BLaER1 treated with 17β-estradiol and CSF1 and Interleukin-3, amounts not matched to agents 10 nM and 100 nM (cell line): ENCODE measurements around the gene TTC39A.
"Not testable (repeated sequence)": the region's sequence is repeated elsewhere in the genome, so short reads cannot be mapped to it uniquely, and the experiment has no call there.

Experiments
- H3K27ac ChIP-seq, 11 experiments: shearing (Covaris generic); formaldehyde crosslinking; 2 replicates each; pipeline ENCODE4 v1.8.1; 2022
- H3K27me3 ChIP-seq, 11 experiments: shearing (Covaris generic); formaldehyde crosslinking; 2 replicates each; pipeline ENCODE4 v1.8.1; 2022
- H3K36me3 ChIP-seq, 11 experiments: shearing (Covaris generic); formaldehyde crosslinking; 2 replicates each; pipeline ENCODE4 v1.8.1; 2022
- H3K4me1 ChIP-seq, 10 experiments: shearing (Covaris generic); formaldehyde crosslinking; 2 replicates each; pipeline ENCODE4 v1.8.1; 2022
- H3K4me2 ChIP-seq, 11 experiments: shearing (Covaris generic); formaldehyde crosslinking; 2 replicates each; pipeline ENCODE4 v1.8.1; 2022
- H3K4me3 ChIP-seq, 10 experiments: shearing (Covaris generic); formaldehyde crosslinking; 2 replicates each; pipeline ENCODE4 v1.8.1; 2022
- H3K9ac ChIP-seq, 11 experiments: shearing (Covaris generic); formaldehyde crosslinking; 2 replicates each; pipeline ENCODE4 v1.8.1; 2022
- H3K9me3 ChIP-seq, 11 experiments: shearing (Covaris generic); formaldehyde crosslinking; replicated peaks in 1 of 11; 2 replicates each; pipeline ENCODE4 v1.8.1; 2022
- H4K20me1 ChIP-seq, 11 experiments: shearing (Covaris generic); formaldehyde crosslinking; 2 replicates each; pipeline ENCODE4 v1.8.1; 2022
- Cebpa-rat ChIP-seq, 11 experiments: shearing (Covaris generic); IDR thresholded peaks; 2 replicates each; pipeline ENCODE4 v1.8.1; 2022

Gene TTC39A

GRCh38 chr1:51264451-51264850 is 65.9 kb downstream of the TTC39A start:
- peaks cover 0 to 5% (median 0%) of the 10 kb centered on the region in 11 experiments; a peak in 5 of 22 replicates for H3K36me3 ChIP-seq
- TF ChIP-seq Cebpa-rat (IDR thresholded peaks at IDR 0.05): no peak
- no peaks in the 10 kb centered on the region for H3K9me3 ChIP-seq
- H3K27ac ChIP-seq: peak overlapping the region in 9 of 11 experiments; percentile 32 to 97 (median 62); a peak in 15 of 22 replicates
- H3K27me3 ChIP-seq: no peaks in the 10 kb centered on the region
- peaks cover 0 to 99% (median 17%) of the 10 kb centered on the region in 11 experiments; a peak in 12 of 22 replicates for H4K20me1 ChIP-seq
- no peak overlapping the region; a peak in 1 of 20 replicates for H3K4me3 ChIP-seq
- peak overlapping the region; percentile 54 to 91 (median 82) for H3K4me2 ChIP-seq
- H3K9ac ChIP-seq: peak overlapping the region in 5 of 11 experiments; percentile 27 to 46 (median 30); a peak in 4 of 22 replicates
- H3K4me1 ChIP-seq: peaks cover 82 to 93% (median 89%) of the 10 kb centered on the region in 10 experiments

- no peak for TF ChIP-seq Cebpa-rat (IDR thresholded peaks at IDR 0.05)
- no peak overlapping the region for H3K9ac ChIP-seq
- H3K4me1 ChIP-seq: peaks cover 72 to 87% (median 79%) of the 10 kb centered on the region in 10 experiments
- H3K9me3 ChIP-seq: no peaks in the 10 kb centered on the region
- peak overlapping the region in 8 of 11 experiments; percentile 40 to 89 (median 46); a peak in 13 of 22 replicates for H3K27ac ChIP-seq
- H3K36me3 ChIP-seq: no peaks in the 10 kb centered on the region; a peak in 1 of 22 replicates
- peak overlapping the region; percentile 50 to 91 (median 75) for H3K4me2 ChIP-seq
- H3K27me3 ChIP-seq: no peaks in the 10 kb centered on the region
- H4K20me1 ChIP-seq: peaks cover 0 to 100% (median 28%) of the 10 kb centered on the region in 11 experiments; a peak in 14 of 22 replicates
- no peak overlapping the region for H3K4me3 ChIP-seq
Measured at GRCh38 chr1:51263147-51263877, 67.0 kb downstream of the TTC39A start.

- Histone ChIP-seq H3K9ac (no peak overlapping the region), H3K36me3 (peaks cover 0 to 33% (median 22%) of the 10 kb centered on the region in 11 experiments; a peak in 20 of 22 replicates), H3K27me3 (no peaks in the 10 kb centered on the region), H3K27ac (no peak overlapping the region), H4K20me1 (peaks cover 17 to 100% (median 95%) of the 10 kb centered on the region in 11 experiments; a peak in 20 of 22 replicates), H3K4me3 (no peak overlapping the region), H3K4me2 (no peak overlapping the region), H3K9me3 (peaks cover 0 to 9% (median 0%) of the 10 kb centered on the region in 11 experiments; a peak in 3 of 22 replicates), H3K4me1 (peaks cover under 1 to 25% (median 9%) of the 10 kb centered on the region in 10 experiments; a peak in 16 of 20 replicates)
- TF ChIP-seq Cebpa-rat (IDR thresholded peaks at IDR 0.05): no peak
Measured at GRCh38 chr1:51255331-51255730, 75.0 kb downstream of the TTC39A start.

- Histone ChIP-seq H4K20me1 (peaks cover 19 to 100% (median 89%) of the 10 kb centered on the region in 11 experiments; a peak in 20 of 22 replicates), H3K4me1 (peaks cover 0 to 18% (median 6%) of the 10 kb centered on the region in 10 experiments; a peak in 9 of 20 replicates), H3K4me2 (no peak overlapping the region), H3K9ac (no peak overlapping the region), H3K27ac (no peak overlapping the region), H3K36me3 (peaks cover 0 to 38% (median 24%) of the 10 kb centered on the region in 11 experiments; a peak in 21 of 22 replicates), H3K4me3 (no peak overlapping the region), H3K27me3 (no peaks in the 10 kb centered on the region), H3K9me3 (peaks cover 0 to 9% (median 0%) of the 10 kb centered on the region in 11 experiments; a peak in 3 of 22 replicates)
- TF ChIP-seq Cebpa-rat (IDR thresholded peaks at IDR 0.05): no peak
Measured at GRCh38 chr1:51253691-51254090, 76.7 kb downstream of the TTC39A start.

DNA sequence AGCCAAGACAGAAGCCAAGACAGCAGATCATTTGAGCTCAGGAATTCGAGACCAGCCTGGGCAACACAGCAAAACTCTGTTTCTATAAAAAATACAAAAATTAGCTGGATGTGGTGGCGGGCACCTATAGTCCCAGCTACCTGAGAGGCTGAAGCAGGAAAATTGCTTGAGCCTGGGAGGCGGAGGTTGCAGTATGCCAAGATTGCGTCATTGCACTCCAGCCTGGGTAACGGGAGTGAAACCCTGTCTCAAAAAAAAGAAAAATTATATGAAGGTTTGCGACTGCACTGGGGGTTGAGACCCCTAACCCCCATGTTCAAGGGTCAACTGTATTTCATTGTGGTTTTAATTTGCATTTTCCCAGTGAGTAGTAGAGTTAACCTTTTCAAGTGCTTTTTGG is 78.0 kb downstream of the TTC39A start:
- Histone ChIP-seq H3K36me3 (peaks cover 0 to 38% (median 24%) of the 10 kb centered on the region in 11 experiments; a peak in 21 of 22 replicates), H3K9ac (no peak overlapping the region), H3K27ac (no peak overlapping the region), H3K4me2 (no peak overlapping the region), H3K4me1 (peaks cover 0 to 8% (median 2%) of the 10 kb centered on the region in 10 experiments; a peak in 12 of 20 replicates), H3K9me3 (peaks cover 0 to 9% (median 0%) of the 10 kb centered on the region in 11 experiments; a peak in 3 of 22 replicates), H3K4me3 (no peak overlapping the region), H3K27me3 (no peaks in the 10 kb centered on the region), H4K20me1 (peaks cover 22 to 100% (median 89%) of the 10 kb centered on the region in 11 experiments; a peak in 21 of 22 replicates)
- peak in 2 of 11 experiments; percentile 54 to 63; a peak in 3 of 22 replicates for TF ChIP-seq Cebpa-rat (IDR thresholded peaks at IDR 0.05)

GRCh38 chr1:51251165-51251564 is 79.2 kb downstream of the TTC39A start:
- Histone ChIP-seq H3K36me3 (peaks cover 0 to 33% (median 25%) of the 10 kb centered on the region in 11 experiments; a peak in 21 of 22 replicates), H3K4me1 (peaks cover 0 to 19% (median 3%) of the 10 kb centered on the region in 10 experiments; a peak in 8 of 20 replicates), H4K20me1 (peaks cover 26 to 100% (median 89%) of the 10 kb centered on the region in 11 experiments)
- not testable (repeated sequence) for H3K27ac ChIP-seq, H3K27me3 ChIP-seq, H3K4me3 ChIP-seq, H3K9ac ChIP-seq, H3K9me3 ChIP-seq, H3K4me2 ChIP-seq

DNA sequence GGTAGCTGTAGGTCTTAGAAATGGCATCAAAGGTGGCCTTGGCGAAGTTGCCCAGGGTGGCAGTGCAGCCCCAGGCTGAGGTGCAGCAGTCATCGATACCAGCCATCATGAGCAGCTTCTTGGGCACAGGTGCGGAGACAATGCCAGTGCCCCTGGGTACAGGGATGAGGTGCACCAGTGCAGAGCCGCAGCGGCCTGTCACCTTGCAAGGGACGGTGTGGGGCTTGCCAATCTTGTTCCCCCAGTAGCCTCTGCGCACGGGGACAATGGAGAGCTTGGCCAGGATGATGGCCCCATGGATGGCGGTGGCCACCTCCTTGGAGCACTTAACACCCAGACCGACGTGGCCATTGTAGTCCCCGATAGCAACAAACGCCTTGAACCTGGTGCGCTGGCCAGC is 79.6 kb downstream of the TTC39A start:
- Histone ChIP-seq H4K20me1 (peaks cover 31 to 100% (median 90%) of the 10 kb centered on the region in 11 experiments), H3K4me1 (peaks cover 0 to 21% (median 3%) of the 10 kb centered on the region in 10 experiments; a peak in 8 of 20 replicates), H3K36me3 (peaks cover 0 to 38% (median 27%) of the 10 kb centered on the region in 11 experiments; a peak in 21 of 22 replicates)
- not testable (repeated sequence) for H3K9me3 ChIP-seq, H3K4me3 ChIP-seq, H3K27me3 ChIP-seq, H3K27ac ChIP-seq, H3K4me2 ChIP-seq, H3K9ac ChIP-seq

DNA sequence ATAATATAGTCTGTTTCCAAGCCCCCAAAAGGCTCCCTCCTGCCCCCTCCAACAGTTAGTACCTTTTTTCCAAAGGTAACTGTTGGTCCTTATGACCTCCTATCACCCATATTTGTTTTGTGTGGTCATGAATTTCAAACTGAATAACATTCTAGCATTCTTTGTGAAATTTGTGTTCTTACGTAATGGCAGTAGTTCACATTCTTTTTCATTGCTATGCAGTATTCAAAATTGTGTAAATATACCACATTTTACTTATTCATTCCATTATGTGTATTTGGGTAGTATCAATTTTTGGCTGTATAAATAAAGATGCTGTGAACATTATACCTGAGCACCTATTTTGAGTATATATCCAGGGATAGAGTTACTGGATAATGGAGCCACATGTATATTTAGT is 80.9 kb downstream of the TTC39A start:
- H3K27ac ChIP-seq: no peak overlapping the region
- no peak overlapping the region for H3K4me3 ChIP-seq
- H3K9me3 ChIP-seq: peaks cover 0 to 9% (median 0%) of the 10 kb centered on the region in 11 experiments; a peak in 3 of 22 replicates
- H3K27me3 ChIP-seq: no peaks in the 10 kb centered on the region
- H3K9ac ChIP-seq: no peak overlapping the region
- peaks cover 0 to 17% (median 3%) of the 10 kb centered on the region in 10 experiments; a peak in 8 of 20 replicates for H3K4me1 ChIP-seq
- peaks cover 32 to 100% (median 90%) of the 10 kb centered on the region in 11 experiments for H4K20me1 ChIP-seq
- H3K36me3 ChIP-seq: peaks cover 0 to 51% (median 31%) of the 10 kb centered on the region in 11 experiments; a peak in 21 of 22 replicates
- TF ChIP-seq Cebpa-rat (IDR thresholded peaks at IDR 0.05): no peak
- no peak overlapping the region for H3K4me2 ChIP-seq

- no peaks in the 10 kb centered on the region for H3K27me3 ChIP-seq
- H3K36me3 ChIP-seq: peaks cover 0 to 59% (median 44%) of the 10 kb centered on the region in 11 experiments; a peak in 21 of 22 replicates
- no peak for TF ChIP-seq Cebpa-rat (IDR thresholded peaks at IDR 0.05)
- H3K4me3 ChIP-seq: no peak overlapping the region
- H3K4me1 ChIP-seq: peaks cover 0 to 16% (median 4%) of the 10 kb centered on the region in 10 experiments; a peak in 8 of 20 replicates
- H3K9ac ChIP-seq: no peak overlapping the region
- H3K9me3 ChIP-seq: peaks cover 0 to 9% (median 0%) of the 10 kb centered on the region in 11 experiments; a peak in 3 of 22 replicates
- no peak overlapping the region for H3K27ac ChIP-seq
- peaks cover 34 to 100% (median 90%) of the 10 kb centered on the region in 11 experiments for H4K20me1 ChIP-seq
- H3K4me2 ChIP-seq: peak overlapping the region in 2 of 11 experiments; percentile 2 to 17; a peak in 1 of 22 replicates
Measured at GRCh38 chr1:51247499-51247898, 82.9 kb downstream of the TTC39A start.
